Breast epithelium (tissue), 3 donors: Measurements from ENCODE around the gene FARP2.

ENCODE experiments used
- POLR2AphosphoS5 ChIP-seq, 3 donors: sonication (generic); formaldehyde crosslinking; IDR thresholded peaks; one replicate each; pipeline ENCODE4 v1.6.1; 2017; ENCODE audit warnings: antibody characterized with exemption in 3 of 3
- TF ChIP-seq, protein P1 (sequence below), 3 donors: fragments of 450-650 bp; IDR thresholded peaks; one replicate each; pipeline ENCODE4 v1.5.1; 2016 to 2017; ENCODE audit warnings: antibody characterized with exemption in 3 of 3, mild to moderate bottlenecking in 3 of 3, moderate library complexity in 3 of 3

DNA sequence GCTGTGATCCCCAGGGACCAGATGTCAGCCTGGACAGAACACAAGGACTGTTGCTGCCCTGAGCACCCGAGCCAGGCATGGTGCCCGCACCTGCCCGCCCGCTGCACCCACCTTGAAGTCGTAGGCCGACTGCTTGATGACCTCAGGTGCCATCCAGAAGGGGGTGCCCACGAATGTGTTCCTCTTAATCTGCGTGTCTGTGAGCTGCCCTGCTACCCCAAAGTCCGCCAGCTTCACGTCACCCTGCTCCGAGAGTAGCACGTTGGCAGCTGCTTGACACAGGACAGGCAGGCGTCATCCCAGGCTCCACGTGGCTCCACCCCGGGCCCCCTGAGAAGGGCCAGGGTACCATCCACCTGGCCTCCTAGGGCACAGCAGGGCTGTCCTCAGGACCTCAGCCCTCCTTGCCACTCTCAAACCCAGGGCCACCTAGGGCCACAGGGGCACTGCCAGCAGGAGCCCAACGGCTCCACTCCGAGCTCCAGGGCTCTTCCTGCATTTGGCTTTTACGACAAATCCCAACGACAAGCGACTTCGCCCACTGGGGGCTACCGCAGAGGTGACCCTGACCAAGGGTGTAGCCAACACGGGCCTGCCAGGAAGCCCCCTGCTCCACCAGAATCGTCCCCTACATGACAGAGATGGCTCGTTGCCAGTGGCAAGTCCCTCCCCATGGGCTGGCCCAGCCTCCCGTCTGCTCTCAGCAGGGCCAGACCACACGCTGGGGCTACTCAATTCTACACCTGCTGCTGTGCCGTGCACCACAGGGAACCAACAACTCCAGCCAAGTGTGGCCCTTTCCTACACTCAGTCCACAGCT is 143.3 kb downstream of the FARP2 start:
- TF ChIP-seq, protein P1, sequence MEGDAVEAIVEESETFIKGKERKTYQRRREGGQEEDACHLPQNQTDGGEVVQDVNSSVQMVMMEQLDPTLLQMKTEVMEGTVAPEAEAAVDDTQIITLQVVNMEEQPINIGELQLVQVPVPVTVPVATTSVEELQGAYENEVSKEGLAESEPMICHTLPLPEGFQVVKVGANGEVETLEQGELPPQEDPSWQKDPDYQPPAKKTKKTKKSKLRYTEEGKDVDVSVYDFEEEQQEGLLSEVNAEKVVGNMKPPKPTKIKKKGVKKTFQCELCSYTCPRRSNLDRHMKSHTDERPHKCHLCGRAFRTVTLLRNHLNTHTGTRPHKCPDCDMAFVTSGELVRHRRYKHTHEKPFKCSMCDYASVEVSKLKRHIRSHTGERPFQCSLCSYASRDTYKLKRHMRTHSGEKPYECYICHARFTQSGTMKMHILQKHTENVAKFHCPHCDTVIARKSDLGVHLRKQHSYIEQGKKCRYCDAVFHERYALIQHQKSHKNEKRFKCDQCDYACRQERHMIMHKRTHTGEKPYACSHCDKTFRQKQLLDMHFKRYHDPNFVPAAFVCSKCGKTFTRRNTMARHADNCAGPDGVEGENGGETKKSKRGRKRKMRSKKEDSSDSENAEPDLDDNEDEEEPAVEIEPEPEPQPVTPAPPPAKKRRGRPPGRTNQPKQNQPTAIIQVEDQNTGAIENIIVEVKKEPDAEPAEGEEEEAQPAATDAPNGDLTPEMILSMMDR (IDR thresholded peaks at IDR 0.05) = no peak
- no peak for TF ChIP-seq POLR2AphosphoS5 (IDR thresholded peaks at IDR 0.05)
